DMS153 (cell line): ENCODE data around the gene DNAJC7.

Experiments
- DNase-seq: peaks from one replicate; lab custom pipeline; 2025; lab: John Stamatoyannopoulos, UW

Gene DNAJC7

GRCh38 chr17:42016941-42017865 is at the start of gene DNAJC7:
TSS of gene DNAJC7 (minus strand) at chr17:42017439. CDS start at chr17:42017416, 23 bp downstream.
- DNase-seq = peak; percentile 75

GRCh38 chr17:42065201-42065600 is 48.0 kb upstream of the DNAJC7 start:
- no peak for DNase-seq

GRCh38 chr17:42062681-42063080 is 45.4 kb upstream of the DNAJC7 start:
- no peak for DNase-seq

- DNase-seq = no peak
Observed at GRCh38 chr17:42061646-42062487, 44.6 kb upstream of the DNAJC7 start.

- DNase-seq = no peak
Observed at GRCh38 chr17:42060231-42060630, 43.0 kb upstream of the DNAJC7 start.

GRCh38 chr17:42059815-42060214 is 42.6 kb upstream of the DNAJC7 start:
- no peak for DNase-seq

GRCh38 chr17:42058063-42058462 is 40.8 kb upstream of the DNAJC7 start:
- no peak for DNase-seq

GRCh38 chr17:42056635-42057034 is 39.4 kb upstream of the DNAJC7 start:
- no peak for DNase-seq

- DNase-seq = no peak
Observed at GRCh38 chr17:42055496-42055895, 38.3 kb upstream of the DNAJC7 start.

- DNase-seq = no peak
Observed at GRCh38 chr17:42055027-42055426, 37.8 kb upstream of the DNAJC7 start.

GRCh38 chr17:42053731-42054500 is 36.7 kb upstream of the DNAJC7 start:
- DNase-seq = no peak

GRCh38 chr17:42052346-42052877 is 35.2 kb upstream of the DNAJC7 start:
- DNase-seq = no peak

- DNase-seq = no peak
Observed at GRCh38 chr17:42051645-42052044, 34.4 kb upstream of the DNAJC7 start.

- DNase-seq = no peak
Observed at GRCh38 chr17:42051013-42051400, 33.8 kb upstream of the DNAJC7 start.

GRCh38 chr17:42050393-42051012 is 33.3 kb upstream of the DNAJC7 start, which contains the start of gene C17orf113:
TSS of gene C17orf113 (minus strand) at chr17:42050601. CDS start at chr17:42043376, 7,225 bp downstream.
- no peak for DNase-seq

GRCh38 chr17:42049834-42050392 is 32.7 kb upstream of the DNAJC7 start:
- DNase-seq = no peak

- DNase-seq = no peak
Observed at GRCh38 chr17:42047343-42047742, 30.1 kb upstream of the DNAJC7 start.

- DNase-seq = no peak
Observed at GRCh38 chr17:42045719-42046118, 28.5 kb upstream of the DNAJC7 start.

- no peak for DNase-seq
Observed at GRCh38 chr17:42042598-42043319, 25.5 kb upstream of the DNAJC7 start.

GRCh38 chr17:42041619-42042018 is 24.4 kb upstream of the DNAJC7 start:
- DNase-seq = no peak
